ENCODE measurements around the gene TIMP2. TPM values are rescaled to one million over a fixed set of nuclear protein-coding genes. Genes with fewer than 3 reads are reported as not detected.
"Not testable (repeated sequence)": the region's sequence is repeated elsewhere in the genome, so short reads cannot be mapped to it uniquely, and the experiment has no call there.

Gene TIMP2
- total and polyA plus RNA-seq, 2 of the 8 experiments (the other 6 are each of a cell fraction or from before 2014, with no cell fraction given), result 18.2 to 43.3 TPM

- POLR2A ChIA-PET (ENCODE audit: partially characterized antibody); FAIRE-seq: not testable (repeated sequence)
These were observed 13.6 kb downstream of the TIMP2 start for GRCh38 chr17:78911543-78911942.

More at GRCh38 chr17:78911543-78911942, 13.6 kb downstream of the TIMP2 start:
- not testable (repeated sequence) for H3K56ac ChIP-seq (replicated peaks; ENCODE audit: insufficient read length, low read depth, low read length); H3K79me1 ChIP-seq (ENCODE audit: low read depth, low read length); H3K36me3 ChIP-seq (ENCODE audit: control insufficient read depth in 2 of 4, insufficient read depth in 4 of 4, low read length in 3 of 4); H2AFZ ChIP-seq (ENCODE audit: low read length); H3K4me2 ChIP-seq (ENCODE audit: insufficient read depth in 1 of 2, low read depth in 2 of 2, low read length in 2 of 2); DNase-seq (ENCODE audit: low read depth in 1 of 2, low spot score in 2 of 2); H3K27ac ChIP-seq (ENCODE audit: low read depth, low read length); H2BK120ac ChIP-seq (replicated peaks; ENCODE audit: low read depth, low read length); H4K91ac ChIP-seq (replicated peaks; ENCODE audit: insufficient read length, low read length); H3K4ac ChIP-seq (replicated peaks; ENCODE audit: insufficient read length, low read depth, low read length); H4K5ac ChIP-seq (ENCODE audit: insufficient read length, low read depth, low read length); H3K18ac ChIP-seq (ENCODE audit: extremely low read depth, low read length); H4K8ac ChIP-seq (ENCODE audit: extremely low read depth, insufficient read depth, low read length); H3K9me3 ChIP-seq (ENCODE audit: insufficient read depth in 2 of 2, low read depth in 1 of 2, low read length in 1 of 2); H2BK20ac ChIP-seq (ENCODE audit: low read length); H2BK12ac ChIP-seq (ENCODE audit: low read depth, low read length); H2BK5ac ChIP-seq (ENCODE audit: low read depth, low read length); H2BK15ac ChIP-seq (ENCODE audit: low read length); H3K27me3 ChIP-seq (replicated peaks in 1 of 4; ENCODE audit: control insufficient read depth in 3 of 4, extremely low read depth in 1 of 4, insufficient read depth in 3 of 4, low read length in 3 of 4); H2AK5ac ChIP-seq (ENCODE audit: low read depth, low read length); H3K9ac ChIP-seq (replicated peaks in 1 of 4; ENCODE audit: extremely low read depth in 1 of 4, low read depth in 3 of 4, low read length in 3 of 4); H4K20me1 ChIP-seq (replicated peaks in 1 of 2; ENCODE audit: control insufficient read depth in 1 of 2, insufficient read depth in 2 of 2, low read length in 2 of 2); H3K23ac ChIP-seq (ENCODE audit: insufficient read length); H3K23me2 ChIP-seq (ENCODE audit: low read depth, low read length); H3K14ac ChIP-seq (ENCODE audit: insufficient read length); H3K4me3 ChIP-seq (ENCODE audit: extremely low read depth in 1 of 4, insufficient read depth in 2 of 4, low read depth in 3 of 4, low read length in 4 of 4)
- WGBS, 2 experiments (ENCODE audit: extremely low coverage in 1 of 2, insufficient coverage in 1 of 2, insufficient read length in 1 of 2, insufficient replicate concordance in 2 of 2, low coverage in 1 of 2, low lambda C conversion rate in 2 of 2, missing lambda C conversion rate in 1 of 2), result 85% methylated on average over 7 of the region's 7 CpGs; no CpG with 5 or more reads in 1 of the 2 experiments
- Histone ChIP-seq H3K79me2 (ENCODE audit: control insufficient read depth in 1 of 2, insufficient read depth in 2 of 2, low read length in 2 of 2) (peaks cover 0 to 39% of the 10 kb centered on the region in 2 experiments; a peak in 2 of 4 replicates), H3K4me1 (replicated peaks in 1 of 4; ENCODE audit: control insufficient read depth in 3 of 4, insufficient read depth in 4 of 4, low read length in 3 of 4) (peaks cover 0 to 12% (median 6%) of the 10 kb centered on the region in 4 experiments)
- CTCF ChIA-PET (ENCODE audit: partially characterized antibody), result interaction anchor here (1.0 to 4.2 kb wide), 3 partner anchors 10 to 60 kb away, joined by 3 to 10 read pairs (median 3); no protein-coding TSS in a partner anchor

All from H1 (cell line).